ENCODE measurements around the gene ANKRD18B.
"Not testable (repeated sequence)": the region's sequence is repeated elsewhere in the genome, so short reads cannot be mapped to it uniquely, and the experiment has no call there.

DNA sequence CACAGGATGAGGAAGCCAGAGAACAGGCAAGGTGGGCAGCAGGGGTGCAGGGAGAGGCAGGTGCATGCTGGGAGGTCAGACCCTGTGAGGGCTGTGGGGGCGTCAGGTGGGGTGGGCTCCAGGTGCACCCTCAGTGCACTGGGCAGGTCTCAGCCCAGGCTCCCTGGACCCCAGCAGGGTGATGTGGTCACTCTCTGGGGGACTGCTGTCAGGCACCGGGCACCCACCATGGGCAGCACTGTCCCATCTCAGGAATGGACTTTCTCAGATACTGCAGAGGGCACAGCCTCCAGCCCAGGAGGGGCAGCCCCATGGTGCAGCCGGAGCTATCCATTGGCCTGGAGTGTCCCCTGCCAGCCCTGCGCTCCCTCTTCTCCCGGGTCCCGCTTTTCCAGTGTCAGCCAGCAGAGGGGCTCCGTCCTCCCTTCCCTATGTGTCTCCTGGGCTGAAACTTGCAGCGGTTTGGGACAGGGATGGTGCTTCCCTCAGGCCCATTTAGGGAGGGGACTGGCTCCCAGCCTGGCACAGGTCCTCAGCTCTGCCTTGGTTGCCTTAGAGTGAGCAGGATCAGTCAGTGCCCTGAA lies 74.8 kb downstream of the ANKRD18B start:
- TF ChIP-seq CTCF, POLR2A (IDR thresholded peaks at IDR 0.05): not testable (repeated sequence)
